Chondrocyte (in vitro differentiated cells): ENCODE measurements around the gene ATL2. TPM values are rescaled to one million over a fixed set of nuclear protein-coding genes. Genes with fewer than 3 reads are reported as not detected.
A peak's percentile ranks its signal among the peaks of the same experiment; 100 is the strongest.
"Not testable (repeated sequence)": the region's sequence is repeated elsewhere in the genome, so short reads cannot be mapped to it uniquely, and the experiment has no call there.

ENCODE experiments used
- DNase-seq: peaks from one replicate; pipeline ENCODE4 v3.0.0; 2021; ENCODE audit warnings: mixed read lengths, low spot score
- H3K27ac Mint-ChIP-seq: one replicate; pipeline ENCODE4 v1.8.0; 2021; ENCODE audit warnings: mild to moderate bottlenecking, moderate library complexity, mixed read lengths; ENCODE audit not compliant: unreplicated experiment
- H3K27me3 Mint-ChIP-seq: 2 replicates; pipeline ENCODE4 v1.8.0; 2021; ENCODE audit warnings: low read depth, mixed read lengths
- H3K36me3 Mint-ChIP-seq: 2 replicates; pipeline ENCODE4 v1.8.0; 2021; ENCODE audit warnings: low read depth, mixed read lengths
- H3K4me1 Mint-ChIP-seq: 2 replicates; pipeline ENCODE4 v1.8.0; 2021; ENCODE audit warnings: low read depth, mild to moderate bottlenecking, mixed read lengths
- H3K4me3 Mint-ChIP-seq: one replicate; pipeline ENCODE4 v1.8.0; 2021; ENCODE audit warnings: mild to moderate bottlenecking, moderate library complexity, mixed read lengths; ENCODE audit not compliant: unreplicated experiment
- H3K9me3 Mint-ChIP-seq: 2 replicates; pipeline ENCODE4 v1.8.0; 2021; ENCODE audit warnings: low read depth, mixed read lengths
- total RNA-seq: library from RNA; stranded (reverse); gene quantifications from 3 replicates; pipeline ENCODE4 v1.2.1, GENCODE V29; 2021
- TF ChIP-seq, protein P1 (sequence below): fragments of 200-600 bp; sonication (generic); IDR thresholded peaks from 2 replicates; pipeline ENCODE4 v1.5.0; 2021; ENCODE audit warnings: antibody characterized with exemption, mild to moderate bottlenecking, moderate library complexity

Gene ATL2
- total RNA-seq, 1 donor from 2014 or later, result 34.1 TPM

DNA sequence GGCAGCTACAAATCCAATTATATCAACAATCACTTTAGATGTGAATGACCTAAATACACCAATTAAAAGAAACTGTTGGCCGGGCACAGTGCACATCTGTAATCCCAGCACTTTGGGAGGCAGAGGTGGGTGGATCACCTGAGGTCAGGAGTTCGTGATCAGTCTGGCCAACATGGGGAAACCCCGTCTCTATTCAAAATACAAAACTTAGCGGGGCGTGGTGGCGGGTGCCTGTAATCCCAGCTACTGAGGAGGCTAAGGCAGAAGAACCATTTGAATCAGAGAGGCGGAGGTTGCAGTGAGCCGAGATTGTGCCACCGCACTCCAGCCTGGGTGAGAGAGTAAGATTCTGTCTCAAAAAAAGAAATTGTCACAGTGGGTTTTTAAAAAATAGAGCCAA is 49.5 kb downstream of the ATL2 start:
- TF ChIP-seq, protein P1, sequence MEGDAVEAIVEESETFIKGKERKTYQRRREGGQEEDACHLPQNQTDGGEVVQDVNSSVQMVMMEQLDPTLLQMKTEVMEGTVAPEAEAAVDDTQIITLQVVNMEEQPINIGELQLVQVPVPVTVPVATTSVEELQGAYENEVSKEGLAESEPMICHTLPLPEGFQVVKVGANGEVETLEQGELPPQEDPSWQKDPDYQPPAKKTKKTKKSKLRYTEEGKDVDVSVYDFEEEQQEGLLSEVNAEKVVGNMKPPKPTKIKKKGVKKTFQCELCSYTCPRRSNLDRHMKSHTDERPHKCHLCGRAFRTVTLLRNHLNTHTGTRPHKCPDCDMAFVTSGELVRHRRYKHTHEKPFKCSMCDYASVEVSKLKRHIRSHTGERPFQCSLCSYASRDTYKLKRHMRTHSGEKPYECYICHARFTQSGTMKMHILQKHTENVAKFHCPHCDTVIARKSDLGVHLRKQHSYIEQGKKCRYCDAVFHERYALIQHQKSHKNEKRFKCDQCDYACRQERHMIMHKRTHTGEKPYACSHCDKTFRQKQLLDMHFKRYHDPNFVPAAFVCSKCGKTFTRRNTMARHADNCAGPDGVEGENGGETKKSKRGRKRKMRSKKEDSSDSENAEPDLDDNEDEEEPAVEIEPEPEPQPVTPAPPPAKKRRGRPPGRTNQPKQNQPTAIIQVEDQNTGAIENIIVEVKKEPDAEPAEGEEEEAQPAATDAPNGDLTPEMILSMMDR, result no peak
- Mint-ChIP-seq H3K36me3 (peaks cover 16% of the 10 kb centered on the region), H3K4me3 (no peak overlapping the region), H3K27me3 (no peaks in the 10 kb centered on the region), H3K27ac (no peak overlapping the region), H3K4me1 (peaks cover 12% of the 10 kb centered on the region), H3K9me3 (peaks cover 15% of the 10 kb centered on the region)
- no peak for DNase-seq

DNA sequence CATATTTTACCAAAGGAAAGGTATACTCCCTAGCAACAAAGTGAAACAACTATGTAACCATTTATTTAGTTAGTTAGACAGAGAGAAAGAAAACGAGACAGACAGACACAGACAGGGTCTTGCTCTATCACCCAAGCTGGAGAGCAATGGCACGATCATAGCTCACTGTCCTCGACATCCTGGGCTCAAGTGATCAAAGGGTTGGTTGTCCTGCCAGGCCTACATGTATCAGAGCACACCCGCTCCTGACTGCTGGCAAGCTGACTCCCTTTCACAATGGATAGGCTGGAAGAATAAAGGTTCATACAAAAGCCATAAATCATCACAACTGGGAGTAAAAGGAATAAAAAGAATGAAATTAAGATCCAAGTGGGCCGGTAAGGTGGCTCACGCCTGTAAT is 53.5 kb downstream of the ATL2 start:
- DNase-seq, result no peak
- Mint-ChIP-seq H3K27ac (no peak overlapping the region), H3K4me3 (no peak overlapping the region), H3K4me1 (peaks cover 14% of the 10 kb centered on the region), H3K36me3 (peaks cover 10% of the 10 kb centered on the region), H3K9me3 (peaks cover under 1% of the 10 kb centered on the region), H3K27me3 (no peaks in the 10 kb centered on the region)
- TF ChIP-seq, protein P1, result no peak

DNA sequence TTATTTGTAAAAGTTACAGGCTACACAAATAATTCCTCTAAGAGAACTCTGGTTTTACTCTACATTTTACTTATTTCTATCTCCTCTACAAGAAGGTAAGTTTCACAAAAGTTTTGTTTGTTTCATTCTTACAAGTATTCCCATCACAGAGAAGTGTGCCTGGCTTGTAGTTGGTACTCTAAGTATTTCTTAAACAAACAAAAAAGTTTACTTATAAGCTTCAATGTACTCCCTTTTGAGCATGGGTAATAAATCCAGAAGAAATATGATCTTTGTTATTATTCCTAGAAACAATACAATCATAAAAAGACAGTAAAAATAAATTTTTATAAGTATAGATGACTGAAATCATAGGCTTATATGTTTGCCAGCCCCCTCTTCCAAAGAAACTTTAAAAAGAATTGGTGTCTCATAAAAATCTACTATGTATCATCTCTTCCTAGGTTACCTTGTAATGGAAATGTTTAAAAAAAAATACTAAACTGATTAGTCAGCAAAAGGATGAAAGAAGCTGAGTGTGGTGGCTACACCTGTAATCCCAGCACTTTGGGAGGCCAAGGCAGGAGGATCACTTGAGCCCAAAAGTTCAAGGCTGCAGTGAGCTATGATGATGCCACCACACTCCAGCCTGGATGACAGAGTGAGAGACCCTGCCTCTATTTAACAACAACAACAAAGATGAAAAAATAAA is 54.7 kb downstream of the ATL2 start:
- H3K27me3 Mint-ChIP-seq, result no peaks in the 10 kb centered on the region
- H3K9me3 Mint-ChIP-seq, result no peaks in the 10 kb centered on the region
- TF ChIP-seq, protein P1, result no peak
- no peak for DNase-seq
- peaks cover 9% of the 10 kb centered on the region for H3K36me3 Mint-ChIP-seq
- no peak overlapping the region for H3K27ac Mint-ChIP-seq
- H3K4me1 Mint-ChIP-seq, result peaks cover 14% of the 10 kb centered on the region
- H3K4me3 Mint-ChIP-seq, result no peak overlapping the region

DNA sequence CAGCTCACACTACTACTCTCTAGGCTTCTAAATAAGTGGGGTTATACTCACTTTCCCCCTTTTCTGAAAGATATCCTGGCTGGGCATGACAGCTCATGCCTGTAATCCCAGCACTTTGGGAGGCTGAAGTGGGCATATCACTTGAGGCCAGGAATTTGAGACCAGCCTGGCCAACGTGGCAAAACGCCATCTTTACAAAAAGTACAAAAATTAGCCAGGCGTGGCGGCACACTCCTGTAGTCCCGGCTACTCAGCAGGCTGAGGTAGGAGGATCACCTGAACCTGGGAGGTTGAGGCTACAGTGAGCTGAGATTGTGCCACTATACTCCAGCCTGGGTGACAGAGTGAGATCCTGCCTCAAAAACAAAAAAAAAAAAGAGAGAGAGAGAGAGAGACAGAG is 57.8 kb downstream of the ATL2 start:
- not testable (repeated sequence) for H3K27me3 Mint-ChIP-seq, H3K27ac Mint-ChIP-seq, H3K4me3 Mint-ChIP-seq, H3K36me3 Mint-ChIP-seq, H3K9me3 Mint-ChIP-seq, DNase-seq
- peaks cover 10% of the 10 kb centered on the region for H3K4me1 Mint-ChIP-seq

DNA sequence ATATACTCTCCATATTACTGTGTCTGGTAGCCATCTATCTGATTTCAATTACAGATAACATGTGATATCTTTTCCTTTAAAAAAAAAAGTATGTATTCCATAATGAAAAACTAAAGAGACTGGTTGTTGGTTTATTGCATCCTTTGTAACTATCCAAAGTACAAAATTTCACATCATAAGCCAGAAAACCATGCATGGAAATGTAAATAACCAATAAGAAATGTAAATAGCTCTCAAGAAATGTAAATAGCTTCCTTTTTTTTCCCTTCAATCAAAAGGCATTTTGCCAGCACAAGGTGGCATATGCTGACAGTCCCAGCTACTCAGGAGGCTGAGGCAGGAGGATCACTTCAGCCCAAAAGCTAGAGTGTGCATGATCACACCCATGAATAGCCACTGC is 59.3 kb downstream of the ATL2 start:
- Mint-ChIP-seq H3K4me1 (peaks cover 7% of the 10 kb centered on the region), H3K4me3 (no peak overlapping the region), H3K27me3 (no peaks in the 10 kb centered on the region), H3K27ac (no peak overlapping the region), H3K36me3 (peaks cover 5% of the 10 kb centered on the region), H3K9me3 (no peaks in the 10 kb centered on the region)
- TF ChIP-seq, protein P1, result no peak
- no peak for DNase-seq

DNA sequence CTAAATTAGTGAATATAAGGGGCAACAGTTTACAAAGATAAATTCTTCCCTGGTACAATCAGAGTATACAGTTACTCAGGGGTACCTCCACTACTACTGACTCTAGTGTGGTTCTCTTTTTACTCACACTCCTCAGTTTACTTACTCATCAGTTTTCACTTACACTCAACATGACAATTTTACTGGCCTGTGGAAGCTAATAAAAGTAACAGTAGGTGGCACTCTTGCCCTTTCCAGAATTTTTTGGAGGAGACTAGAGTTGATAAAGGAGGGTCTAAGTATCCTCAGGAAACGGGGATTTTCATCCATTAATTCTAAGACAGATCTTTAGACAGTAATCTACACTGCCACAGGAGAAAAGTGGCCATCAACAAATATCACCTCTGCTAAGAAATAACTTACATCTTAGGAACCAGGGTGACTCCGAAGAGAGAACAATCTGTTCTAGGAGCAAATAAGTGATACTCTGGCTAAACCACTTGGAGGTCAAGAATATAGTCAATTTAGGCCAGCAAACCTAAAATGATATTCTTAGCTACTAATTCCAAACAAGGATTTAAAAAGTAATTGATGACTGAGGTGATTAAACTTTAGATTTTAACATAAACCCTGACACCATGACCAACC is 61.3 kb downstream of the ATL2 start:
- H3K27me3 Mint-ChIP-seq, result no peaks in the 10 kb centered on the region
- peaks cover 5% of the 10 kb centered on the region for H3K4me1 Mint-ChIP-seq
- no peak overlapping the region for H3K4me3 Mint-ChIP-seq
- DNase-seq, result no peak
- TF ChIP-seq, protein P1, result peak; percentile 98
- no peak overlapping the region for H3K27ac Mint-ChIP-seq
- no peaks in the 10 kb centered on the region for H3K9me3 Mint-ChIP-seq
- peaks cover 7% of the 10 kb centered on the region for H3K36me3 Mint-ChIP-seq
